Liver (tissue), 9 donors: ENCODE data around the gene DIS3L2. TPM values are rescaled to one million over a fixed set of nuclear protein-coding genes. Genes with fewer than 3 reads are reported as not detected.

Source experiments
- DNase-seq: peaks from one replicate; pipeline ENCODE4 v3.0.0-alpha.2; 2017; ENCODE audit warnings: low spot score
- H3K27ac ChIP-seq, 2 donors: one replicate each; pipeline ENCODE4 v1.7.0; 2013; ENCODE audit warnings: inconsistent platforms in 2 of 2, low read length in 2 of 2, control low read depth in 1 of 2, low read depth in 1 of 2, mild to moderate bottlenecking in 1 of 2
- H3K27me3 ChIP-seq, 4 donors: one replicate each; pipeline versions ENCODE4 v1.6.1 to v1.7.0; 2013; ENCODE audit warnings: low read length in 3 of 4, inconsistent platforms in 1 of 4, mild to moderate bottlenecking in 1 of 4, moderate library complexity in 1 of 4; ENCODE audit not compliant: control insufficient read depth in 4 of 4, insufficient read depth in 4 of 4
- H3K36me3 ChIP-seq, 4 donors: one replicate each; pipeline versions ENCODE4 v1.6.1 to v1.7.0; 2013; ENCODE audit warnings: low read length in 3 of 4, mild to moderate bottlenecking in 3 of 4, low read depth in 1 of 4, moderate library complexity in 1 of 4; ENCODE audit not compliant: control insufficient read depth in 4 of 4, insufficient read depth in 3 of 4
- H3K4me1 ChIP-seq, 4 donors: one replicate each; pipeline versions ENCODE4 v1.6.1 to v1.7.0; 2013; ENCODE audit warnings: low read length in 3 of 4, mild to moderate bottlenecking in 3 of 4, moderate library complexity in 1 of 4; ENCODE audit not compliant: control insufficient read depth in 4 of 4, insufficient read depth in 4 of 4
- H3K4me3 ChIP-seq, 3 donors: one replicate each; pipeline versions ENCODE4 v1.6.1 to v1.7.0; 2013; ENCODE audit warnings: low read length in 3 of 3, control low read depth in 1 of 3, low read depth in 1 of 3, mild to moderate bottlenecking in 1 of 3
- H3K9ac ChIP-seq, 2 donors: one replicate each; pipeline ENCODE4 v1.7.0; 2013; ENCODE audit warnings: low read length in 2 of 2, mild to moderate bottlenecking in 2 of 2, moderate library complexity in 2 of 2, control low read depth in 1 of 2, low read depth in 1 of 2
- H3K9me3 ChIP-seq, 4 donors: one replicate each; pipeline versions ENCODE4 v1.6.1 to v1.7.0; 2013; ENCODE audit warnings: low read length in 3 of 4; ENCODE audit not compliant: control insufficient read depth in 4 of 4
- ATF3 ChIP-seq: IDR thresholded peaks from 2 replicates; pipeline ENCODE4 v1.6.1; 2016; ENCODE audit warnings: antibody characterized with exemption
- CTCF ChIP-seq: fragments of 150-350 bp; IDR thresholded peaks from 2 replicates; pipeline ENCODE4 v1.5.1; 2017; ENCODE audit warnings: improper control_type of control experiment, low read depth, low read length; ENCODE audit not compliant: missing input control
- EGR1 ChIP-seq, 2 donors: IDR thresholded peaks; 2 replicates each; pipeline ENCODE4 v1.6.1; 2016 to 2018; ENCODE audit warnings: antibody characterized with exemption in 2 of 2, low read depth in 2 of 2
- FOXA1 ChIP-seq: IDR thresholded peaks from 2 replicates; pipeline ENCODE4 v1.6.1; 2016; ENCODE audit warnings: antibody characterized with exemption
- FOXA2 ChIP-seq: IDR thresholded peaks from 2 replicates; pipeline ENCODE4 v1.6.1; 2016; ENCODE audit warnings: antibody characterized with exemption
- GABPA ChIP-seq, 2 donors: IDR thresholded peaks in 1 of 2; conservative IDR thresholded peaks in 1 of 2; 2 replicates each; pipeline ENCODE4 v1.6.1; 2016; ENCODE audit warnings: antibody characterized with exemption in 2 of 2, mild to moderate bottlenecking in 1 of 2, moderate library complexity in 1 of 2
- HNF4A ChIP-seq, 2 donors: conservative IDR thresholded peaks; 2 replicates each; pipeline ENCODE4 v1.6.1; 2016; ENCODE audit warnings: antibody characterized with exemption in 2 of 2, mild to moderate bottlenecking in 2 of 2
- HNF4G ChIP-seq: IDR thresholded peaks from 2 replicates; pipeline ENCODE4 v1.6.1; 2016; ENCODE audit warnings: antibody characterized with exemption
- MAX ChIP-seq: IDR thresholded peaks from 2 replicates; pipeline ENCODE4 v1.6.1; 2016; ENCODE audit warnings: antibody characterized with exemption
- NR2F2 ChIP-seq: IDR thresholded peaks from 2 replicates; pipeline ENCODE4 v1.6.1; 2016; ENCODE audit warnings: antibody characterized with exemption
- RAD21 ChIP-seq, 2 donors: IDR thresholded peaks; 2 replicates each; pipeline ENCODE4 v1.6.1; 2016; ENCODE audit warnings: antibody characterized with exemption in 2 of 2, mild to moderate bottlenecking in 2 of 2
- RXRA ChIP-seq, 2 donors: IDR thresholded peaks; 2 replicates each; pipeline ENCODE4 v1.6.1; 2017 to 2018; ENCODE audit warnings: antibody characterized with exemption in 2 of 2, mild to moderate bottlenecking in 1 of 2
- SP1 ChIP-seq: IDR thresholded peaks from 2 replicates; pipeline ENCODE4 v1.6.1; 2018; ENCODE audit warnings: antibody characterized with exemption, mild to moderate bottlenecking
- TAF1 ChIP-seq: conservative IDR thresholded peaks from 2 replicates; pipeline ENCODE4 v1.6.1; 2016; ENCODE audit warnings: antibody characterized with exemption, mild to moderate bottlenecking
- YY1 ChIP-seq: IDR thresholded peaks from 2 replicates; pipeline ENCODE4 v1.6.1; 2016; ENCODE audit warnings: antibody characterized with exemption, mild to moderate bottlenecking
- ZBTB33 ChIP-seq: IDR thresholded peaks from 2 replicates; pipeline ENCODE4 v1.6.1; 2016; ENCODE audit warnings: antibody characterized with exemption
- WGBS: extraction: QIAGEN DNeasy Blood & Tissue Kit; methylation state at CpG from one replicate; pipeline ENCODE4 v1.1.7; 2013; 5-methylcytosine and 5-hydroxymethylcytosine counted together
- polyA plus RNA-seq, 2 donors: library from polyadenylated mRNA; stranded (reverse) in 1 of 2; unstranded in 1 of 2; fragments of 200-250 nt in 1 of 2; fragments of >200 nt in 1 of 2; fragmentation: Nextera tagmentation in 1 of 2; extraction: Ambion mirVana in 1 of 2; gene quantifications; one replicate each; pipeline versions ENCODE4 v1.2.1 to v1.2.3, GENCODE V29; 2013 to 2015
- total RNA-seq, 2 donors: library from RNA; depleted of rRNA; stranded (reverse); fragments of >200 nt; gene quantifications; one replicate each; pipeline ENCODE4 v1.2.3, GENCODE V29; 2014
- donor health status: healthy.
- donor health status: healthy.
- donor health status: healthy.
- donor health status: healthy.
- donor health status: healthy.

DIS3L2 gene
- total and polyA plus RNA-seq, 4 donors = 5.7 to 21.5 (median 8.8) TPM

GRCh38 chr2:232116852-232117251 lies 155.3 kb downstream of the DIS3L2 start:
- H3K4me1 ChIP-seq = no peaks in the 10 kb centered on the region
- no peaks in the 10 kb centered on the region for H3K27me3 ChIP-seq
- H3K36me3 ChIP-seq = no peaks in the 10 kb centered on the region
- no peak for TF ChIP-seq YY1
- TF ChIP-seq MAX = no peak
- TF ChIP-seq HNF4A (conservative IDR thresholded peaks at IDR 0.05) = no peak
- TF ChIP-seq RAD21 (IDR thresholded peaks at IDR 0.05) = no peak
- no peak for TF ChIP-seq NR2F2
- TF ChIP-seq SP1 = no peak
- TF ChIP-seq RXRA (IDR thresholded peaks at IDR 0.05) = no peak
- TF ChIP-seq ATF3 = no peak
- no peak for TF ChIP-seq ZBTB33
- TF ChIP-seq HNF4G = no peak
- TF ChIP-seq FOXA1 = no peak
- no peak for TF ChIP-seq CTCF
- TF ChIP-seq GABPA (IDR thresholded peaks at IDR 0.05 in 1 of 2, conservative IDR thresholded peaks at IDR 0.05 in 1 of 2) = no peak
- no peak for TF ChIP-seq FOXA2
- no peak for TF ChIP-seq TAF1
- no peak for TF ChIP-seq EGR1 (IDR thresholded peaks at IDR 0.05; ENCODE audit: low read depth in 2 of 2)
- 79% methylated on average over 3 of the region's 3 CpGs for WGBS
- no peak overlapping the region for H3K4me3 ChIP-seq
- H3K9ac ChIP-seq = no peak overlapping the region
- H3K9me3 ChIP-seq = no peaks in the 10 kb centered on the region
- H3K27ac ChIP-seq = no peak overlapping the region
- no peak for DNase-seq

GRCh38 chr2:232117413-232117812 lies 155.9 kb downstream of the DIS3L2 start:
- no peaks in the 10 kb centered on the region for H3K36me3 ChIP-seq
- no peak for DNase-seq

More at GRCh38 chr2:232117413-232117812, 155.9 kb downstream of the DIS3L2 start:
- Histone ChIP-seq H3K4me3 (no peak overlapping the region), H3K27ac (no peak overlapping the region), H3K9me3 (no peaks in the 10 kb centered on the region), H3K9ac (no peak overlapping the region), H3K27me3 (no peaks in the 10 kb centered on the region), H3K4me1 (no peaks in the 10 kb centered on the region)
- TF ChIP-seq GABPA (IDR thresholded peaks at IDR 0.05 in 1 of 2, conservative IDR thresholded peaks at IDR 0.05 in 1 of 2) (no peak), RAD21 (IDR thresholded peaks at IDR 0.05) (no peak), ATF3 (no peak), ZBTB33 (no peak), CTCF (no peak), EGR1 (IDR thresholded peaks at IDR 0.05; ENCODE audit: low read depth in 2 of 2) (no peak), HNF4A (conservative IDR thresholded peaks at IDR 0.05) (no peak), HNF4G (no peak)
- WGBS = 96% methylated on average over 3 of the region's 3 CpGs
